Breast epithelium (tissue), 4 donors: ENCODE results near the gene SYNDIG1. TPM values are rescaled to one million over a fixed set of nuclear protein-coding genes. Genes with fewer than 3 reads are reported as not detected.

Experiments used
- DNase-seq, 2 donors: peaks; one replicate each; pipeline ENCODE4 v3.0.0-alpha.2; 2019; ENCODE audit warnings: low spot score in 2 of 2
- H3K27ac ChIP-seq, 2 donors: fragments of 200-600 bp; sonication (generic) in 1 of 2; one replicate each; pipeline ENCODE4 v1.5.1; 2016 to 2019; ENCODE audit warnings: mild to moderate bottlenecking in 1 of 2
- H3K27me3 ChIP-seq, 2 donors: fragments of 200-600 bp; sonication (generic) in 1 of 2; one replicate each; pipeline versions ENCODE4 v1.5.1 to v1.6.0; 2017 to 2019; ENCODE audit warnings: control low read depth in 1 of 2, mild to moderate bottlenecking in 1 of 2
- H3K36me3 ChIP-seq: fragments of 200-600 bp; one replicate; pipeline ENCODE4 v1.5.1; 2019
- H3K4me1 ChIP-seq, 2 donors: fragments of 200-600 bp; sonication (generic); one replicate each; pipeline ENCODE4 v1.5.1; 2016 to 2019; ENCODE audit warnings: control low read depth in 1 of 2
- H3K4me3 ChIP-seq, 3 donors: fragments of 200-600 bp; sonication (generic); 1 replicate in 2 of 3; 2 replicates in 1 of 3; pipeline ENCODE4 v1.5.1; 2016 to 2019; ENCODE audit warnings: mild to moderate bottlenecking in 3 of 3, moderate library complexity in 2 of 3
- H3K9me3 ChIP-seq, 2 donors: fragments of 200-600 bp; sonication (generic) in 1 of 2; one replicate each; pipeline ENCODE4 v1.5.1; 2016 to 2019; ENCODE audit warnings: control low read depth in 1 of 2
- POLR2A ChIP-seq: fragments of 450-650 bp; IDR thresholded peaks from one replicate; pipeline ENCODE4 v1.6.1; 2016; ENCODE audit warnings: antibody characterized with exemption, mild to moderate bottlenecking, moderate library complexity
- POLR2AphosphoS5 ChIP-seq, 3 donors: sonication (generic); formaldehyde crosslinking; IDR thresholded peaks; one replicate each; pipeline ENCODE4 v1.6.1; 2017; ENCODE audit warnings: antibody characterized with exemption in 3 of 3
- intact Hi-C: fragments of 100-400 bp; cut with DNase I; formaldehyde crosslinking; loops from one replicate; pipeline ENCODE4 v1.15.1; 2023; ENCODE audit warnings: low total_unique reads
- total RNA-seq, 3 donors: library from RNA; depleted of rRNA; stranded (reverse); fragments of >200 nt; gene quantifications; one replicate each; pipeline ENCODE4 v1.1.0, GENCODE V29; 2016
- TF ChIP-seq, protein P1 (sequence below), 3 donors: fragments of 450-650 bp; IDR thresholded peaks; one replicate each; pipeline ENCODE4 v1.5.1; 2016 to 2017; ENCODE audit warnings: antibody characterized with exemption in 3 of 3, mild to moderate bottlenecking in 3 of 3, moderate library complexity in 3 of 3

SYNDIG1 gene
- total RNA-seq, 3 donors from 2014 or later: under 0.01 to 0.48 (median 0.15) TPM

DNA sequence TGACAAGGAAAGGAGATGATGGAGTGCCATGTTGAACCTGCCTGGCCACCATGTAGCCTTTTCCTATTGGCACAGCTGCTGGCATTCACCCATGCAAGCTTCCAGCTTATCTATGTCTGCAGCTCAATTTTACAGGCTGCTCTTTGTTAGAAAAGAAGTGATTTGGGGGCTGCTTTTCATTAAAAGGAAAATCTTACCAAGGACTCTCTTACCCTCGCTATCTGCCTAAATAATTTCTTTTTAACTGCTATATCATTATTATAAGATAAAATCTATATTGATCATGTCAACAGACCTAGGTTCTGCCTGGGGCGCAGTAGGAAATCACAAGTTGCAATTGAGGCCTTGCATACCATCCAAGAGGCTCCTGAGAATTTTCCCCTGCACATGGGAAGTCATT lies 167.2 kb downstream of the SYNDIG1 start:
- H3K9me3 ChIP-seq: no peaks in the 10 kb centered on the region
- no peak for TF ChIP-seq POLR2A
- TF ChIP-seq, protein P1, sequence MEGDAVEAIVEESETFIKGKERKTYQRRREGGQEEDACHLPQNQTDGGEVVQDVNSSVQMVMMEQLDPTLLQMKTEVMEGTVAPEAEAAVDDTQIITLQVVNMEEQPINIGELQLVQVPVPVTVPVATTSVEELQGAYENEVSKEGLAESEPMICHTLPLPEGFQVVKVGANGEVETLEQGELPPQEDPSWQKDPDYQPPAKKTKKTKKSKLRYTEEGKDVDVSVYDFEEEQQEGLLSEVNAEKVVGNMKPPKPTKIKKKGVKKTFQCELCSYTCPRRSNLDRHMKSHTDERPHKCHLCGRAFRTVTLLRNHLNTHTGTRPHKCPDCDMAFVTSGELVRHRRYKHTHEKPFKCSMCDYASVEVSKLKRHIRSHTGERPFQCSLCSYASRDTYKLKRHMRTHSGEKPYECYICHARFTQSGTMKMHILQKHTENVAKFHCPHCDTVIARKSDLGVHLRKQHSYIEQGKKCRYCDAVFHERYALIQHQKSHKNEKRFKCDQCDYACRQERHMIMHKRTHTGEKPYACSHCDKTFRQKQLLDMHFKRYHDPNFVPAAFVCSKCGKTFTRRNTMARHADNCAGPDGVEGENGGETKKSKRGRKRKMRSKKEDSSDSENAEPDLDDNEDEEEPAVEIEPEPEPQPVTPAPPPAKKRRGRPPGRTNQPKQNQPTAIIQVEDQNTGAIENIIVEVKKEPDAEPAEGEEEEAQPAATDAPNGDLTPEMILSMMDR (IDR thresholded peaks at IDR 0.05): no peak
- TF ChIP-seq POLR2AphosphoS5 (IDR thresholded peaks at IDR 0.05): no peak
- no peak overlapping the region for H3K27ac ChIP-seq
- intact Hi-C loops: no loop called here
- no peak overlapping the region for H3K4me3 ChIP-seq
- no peak for DNase-seq
- no peaks in the 10 kb centered on the region for H3K27me3 ChIP-seq
- H3K4me1 ChIP-seq: no peaks in the 10 kb centered on the region
- H3K36me3 ChIP-seq: no peaks in the 10 kb centered on the region

DNA sequence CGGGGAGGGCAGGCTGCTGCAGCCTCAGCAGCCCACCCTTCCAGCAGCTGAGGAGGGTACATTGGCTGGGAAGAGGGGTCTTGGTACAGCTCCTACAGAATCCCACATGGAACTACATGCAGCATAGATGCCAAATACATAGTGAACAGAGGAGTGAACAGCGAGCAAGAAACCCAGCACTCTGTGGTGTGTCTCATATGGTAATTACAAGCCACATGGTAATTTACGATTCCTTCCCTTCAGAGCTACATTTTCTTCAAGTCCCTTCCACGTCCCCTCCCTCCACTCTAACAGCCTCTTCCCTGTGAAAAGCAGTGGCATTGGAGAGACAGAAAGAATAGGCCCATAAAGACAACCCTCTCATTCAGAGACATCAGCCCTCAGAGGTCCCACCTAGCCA lies 167.7 kb downstream of the SYNDIG1 start:
- no peaks in the 10 kb centered on the region for H3K36me3 ChIP-seq
- H3K4me3 ChIP-seq: no peak overlapping the region
- no peak overlapping the region for H3K27ac ChIP-seq
- TF ChIP-seq POLR2AphosphoS5 (IDR thresholded peaks at IDR 0.05) (no peak), POLR2A (no peak)
- TF ChIP-seq, protein P1 (IDR thresholded peaks at IDR 0.05): no peak
- no peak for DNase-seq
- no peaks in the 10 kb centered on the region for H3K27me3 ChIP-seq
- no peaks in the 10 kb centered on the region for H3K9me3 ChIP-seq
- no peaks in the 10 kb centered on the region for H3K4me1 ChIP-seq
- intact Hi-C loops: no loop called here

DNA sequence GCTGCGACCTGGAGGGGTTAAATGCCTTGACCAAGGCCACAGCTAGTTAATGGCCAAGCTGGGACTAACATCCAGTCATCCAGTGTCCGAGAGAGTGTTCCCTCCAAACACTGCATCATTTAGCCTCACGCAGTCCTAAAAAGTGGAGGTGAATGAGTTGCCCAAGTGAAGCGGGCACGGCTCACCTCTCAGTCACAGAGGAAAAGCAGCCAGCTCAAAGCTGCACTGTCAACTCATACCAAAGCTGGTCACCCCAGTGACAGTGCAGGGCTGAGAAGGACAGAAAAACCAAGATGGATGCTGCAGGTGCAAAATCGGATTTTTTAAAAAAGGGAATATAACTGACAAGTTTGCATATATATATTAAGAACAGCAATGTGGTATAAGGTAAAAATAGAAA lies 168.5 kb downstream of the SYNDIG1 start:
- Histone ChIP-seq H3K4me3 (no peak overlapping the region), H3K36me3 (no peaks in the 10 kb centered on the region), H3K4me1 (no peaks in the 10 kb centered on the region), H3K27ac (no peak overlapping the region), H3K9me3 (peaks cover 0 to 7% of the 10 kb centered on the region in 2 donors), H3K27me3 (no peaks in the 10 kb centered on the region)
- TF ChIP-seq, protein P1 (IDR thresholded peaks at IDR 0.05): no peak
- TF ChIP-seq POLR2AphosphoS5 (IDR thresholded peaks at IDR 0.05): no peak
- no peak for TF ChIP-seq POLR2A
- DNase-seq: no peak
- intact Hi-C loops: no loop called here

GRCh38 chr20:24638591-24639548 lies 169.4 kb downstream of the SYNDIG1 start:
- TF ChIP-seq POLR2A (no peak), POLR2AphosphoS5 (IDR thresholded peaks at IDR 0.05) (no peak)
- TF ChIP-seq, protein P1 (IDR thresholded peaks at IDR 0.05): no peak
- no peak overlapping the region for H3K4me3 ChIP-seq
- no peak overlapping the region for H3K27ac ChIP-seq
- no peaks in the 10 kb centered on the region for H3K4me1 ChIP-seq
- DNase-seq: no peak
- no peaks in the 10 kb centered on the region for H3K27me3 ChIP-seq
- peaks cover 0 to 12% of the 10 kb centered on the region in 2 donors for H3K9me3 ChIP-seq
- H3K36me3 ChIP-seq: no peaks in the 10 kb centered on the region
- intact Hi-C loops: no loop called here

- H3K4me3 ChIP-seq: no peak overlapping the region
- H3K27ac ChIP-seq: no peak overlapping the region
- no peaks in the 10 kb centered on the region for H3K27me3 ChIP-seq
- DNase-seq: no peak
- H3K36me3 ChIP-seq: no peaks in the 10 kb centered on the region
- H3K9me3 ChIP-seq: peaks cover 0 to 12% of the 10 kb centered on the region in 2 donors
- intact Hi-C loops: no loop called here
- TF ChIP-seq POLR2A (no peak), POLR2AphosphoS5 (IDR thresholded peaks at IDR 0.05) (no peak)
- TF ChIP-seq, protein P1 (IDR thresholded peaks at IDR 0.05): no peak
- H3K4me1 ChIP-seq: no peaks in the 10 kb centered on the region
These were observed 170.8 kb downstream of the SYNDIG1 start for GRCh38 chr20:24640276-24640675.
